Osteoblast (primary cell): ENCODE results near the gene PLEKHG4. TPM values are rescaled to one million over a fixed set of nuclear protein-coding genes. Genes with fewer than 3 reads are reported as not detected.

Experiments
- DNase-seq: peaks from one replicate; pipeline ENCODE4 v3.0.0; 2011; ENCODE audit warnings: low spot score, mixed read lengths; ENCODE audit not compliant: insufficient read length; ENCODE audit errors: missing footprints
- H2AFZ ChIP-seq: 2 replicates; pipeline ENCODE4 v1.6.0; 2011; ENCODE audit warnings: mild to moderate bottlenecking, low read length
- H3K27ac ChIP-seq: 2 replicates; pipeline ENCODE4 v1.5.1; 2011; ENCODE audit warnings: mild to moderate bottlenecking, low read depth, low read length, moderate library complexity
- H3K27me3 ChIP-seq: 2 replicates; pipeline ENCODE4 v1.6.0; 2012; ENCODE audit warnings: mild to moderate bottlenecking, control low read depth, inconsistent platforms, low read length, moderate library complexity; ENCODE audit not compliant: insufficient read depth
- H3K36me3 ChIP-seq: 2 replicates; pipeline ENCODE4 v1.5.1; 2011; ENCODE audit warnings: mild to moderate bottlenecking, low read length, control low read depth, moderate library complexity; ENCODE audit not compliant: insufficient read depth
- H3K4me1 ChIP-seq: 2 replicates; pipeline ENCODE4 v1.5.1; 2011; ENCODE audit warnings: mild to moderate bottlenecking, low read length, control low read depth, moderate library complexity; ENCODE audit not compliant: insufficient read depth
- H3K4me2 ChIP-seq: 2 replicates; pipeline ENCODE4 v1.6.0; 2011; ENCODE audit warnings: mild to moderate bottlenecking, low read length; ENCODE audit not compliant: insufficient read depth
- H3K4me3 ChIP-seq: fragments of 200-600 bp; sonication (generic); 3 replicates; pipeline ENCODE4 v1.5.1; 2012; ENCODE audit warnings: mild to moderate bottlenecking, low read length, inconsistent platforms; ENCODE audit not compliant: insufficient read depth
- H3K79me2 ChIP-seq: 2 replicates; pipeline ENCODE4 v1.6.0; 2012; ENCODE audit warnings: mild to moderate bottlenecking, low read length, control low read depth, inconsistent platforms; ENCODE audit not compliant: insufficient read depth
- H3K9me3 ChIP-seq: 2 replicates; pipeline ENCODE4 v1.5.1; 2011; ENCODE audit warnings: low read depth, low read length, control low read depth
- H4K20me1 ChIP-seq: 2 replicates; pipeline ENCODE4 v1.6.0; 2012; ENCODE audit warnings: mild to moderate bottlenecking, low read length, control low read depth; ENCODE audit not compliant: insufficient read depth
- total RNA-seq: library from RNA; depleted of rRNA; stranded (reverse); fragments of >200 nt; gene quantifications from 2 replicates; pipeline ENCODE4 v1.2.3, GENCODE V29; 2012
- TF ChIP-seq, protein P1 (sequence below): IDR thresholded peaks from 2 replicates; pipeline ENCODE4 v1.5.1; 2011; ENCODE audit warnings: mild to moderate bottlenecking, low read depth, low read length, moderate library complexity; ENCODE audit errors: extremely low read depth

Gene PLEKHG4
- total RNA-seq, 1 donor, result 41.6 TPM

DNA sequence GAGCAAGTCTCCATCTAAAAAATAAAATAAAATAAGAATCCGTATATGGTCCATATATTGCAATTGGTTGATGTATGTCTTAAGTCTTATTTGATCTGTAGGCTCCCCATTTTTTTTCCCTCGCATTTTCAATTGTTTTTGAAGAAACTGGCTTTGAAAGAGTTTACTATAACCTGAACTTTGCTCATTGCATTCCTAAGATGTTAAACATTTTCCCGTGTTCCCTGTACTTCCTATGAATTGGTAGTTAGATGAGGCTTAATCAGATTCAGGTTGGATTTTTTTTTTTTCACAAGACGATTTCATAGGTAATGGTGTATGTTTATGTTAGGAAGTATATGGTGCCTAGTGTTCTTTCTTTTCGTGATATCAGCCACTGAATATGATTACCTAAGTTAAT lies 50.6 kb downstream of the PLEKHG4 start:
- Histone ChIP-seq H3K4me2 (no peak overlapping the region), H3K79me2 (no peaks in the 10 kb centered on the region)

DNA sequence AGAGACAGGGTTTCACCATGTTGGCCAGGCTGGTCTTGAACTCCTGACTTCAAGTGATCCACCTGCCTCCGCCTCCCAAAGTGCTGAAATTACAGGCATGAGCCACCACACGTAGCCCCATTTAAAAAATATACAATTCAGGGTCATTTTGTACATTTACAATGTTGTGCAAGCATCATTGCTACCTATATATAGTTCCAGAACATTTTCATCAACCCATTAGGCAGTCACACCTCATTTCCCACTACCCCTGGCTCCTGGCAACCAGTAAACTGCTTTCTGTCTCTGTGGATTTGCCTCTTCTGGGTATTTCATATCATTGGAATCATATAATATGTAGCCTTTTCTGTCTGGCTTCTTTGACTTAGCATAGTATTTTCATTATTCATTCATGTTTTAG lies 54.0 kb downstream of the PLEKHG4 start:
- H3K79me2 ChIP-seq, result no peaks in the 10 kb centered on the region
- no peak for DNase-seq
- TF ChIP-seq, protein P1, sequence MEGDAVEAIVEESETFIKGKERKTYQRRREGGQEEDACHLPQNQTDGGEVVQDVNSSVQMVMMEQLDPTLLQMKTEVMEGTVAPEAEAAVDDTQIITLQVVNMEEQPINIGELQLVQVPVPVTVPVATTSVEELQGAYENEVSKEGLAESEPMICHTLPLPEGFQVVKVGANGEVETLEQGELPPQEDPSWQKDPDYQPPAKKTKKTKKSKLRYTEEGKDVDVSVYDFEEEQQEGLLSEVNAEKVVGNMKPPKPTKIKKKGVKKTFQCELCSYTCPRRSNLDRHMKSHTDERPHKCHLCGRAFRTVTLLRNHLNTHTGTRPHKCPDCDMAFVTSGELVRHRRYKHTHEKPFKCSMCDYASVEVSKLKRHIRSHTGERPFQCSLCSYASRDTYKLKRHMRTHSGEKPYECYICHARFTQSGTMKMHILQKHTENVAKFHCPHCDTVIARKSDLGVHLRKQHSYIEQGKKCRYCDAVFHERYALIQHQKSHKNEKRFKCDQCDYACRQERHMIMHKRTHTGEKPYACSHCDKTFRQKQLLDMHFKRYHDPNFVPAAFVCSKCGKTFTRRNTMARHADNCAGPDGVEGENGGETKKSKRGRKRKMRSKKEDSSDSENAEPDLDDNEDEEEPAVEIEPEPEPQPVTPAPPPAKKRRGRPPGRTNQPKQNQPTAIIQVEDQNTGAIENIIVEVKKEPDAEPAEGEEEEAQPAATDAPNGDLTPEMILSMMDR, result no peak

More for the DNA sequence above, 50.6 kb downstream of the PLEKHG4 start:
- Histone ChIP-seq H3K4me3 (no peak overlapping the region), H2AFZ (no peak overlapping the region), H3K36me3 (no peaks in the 10 kb centered on the region), H3K4me1 (peaks cover 9% of the 10 kb centered on the region), H3K27ac (no peak overlapping the region), H4K20me1 (no peaks in the 10 kb centered on the region), H3K27me3 (peaks cover 1% of the 10 kb centered on the region), H3K9me3 (no peaks in the 10 kb centered on the region)
- TF ChIP-seq, protein P1, result no peak
- no peak for DNase-seq

DNA sequence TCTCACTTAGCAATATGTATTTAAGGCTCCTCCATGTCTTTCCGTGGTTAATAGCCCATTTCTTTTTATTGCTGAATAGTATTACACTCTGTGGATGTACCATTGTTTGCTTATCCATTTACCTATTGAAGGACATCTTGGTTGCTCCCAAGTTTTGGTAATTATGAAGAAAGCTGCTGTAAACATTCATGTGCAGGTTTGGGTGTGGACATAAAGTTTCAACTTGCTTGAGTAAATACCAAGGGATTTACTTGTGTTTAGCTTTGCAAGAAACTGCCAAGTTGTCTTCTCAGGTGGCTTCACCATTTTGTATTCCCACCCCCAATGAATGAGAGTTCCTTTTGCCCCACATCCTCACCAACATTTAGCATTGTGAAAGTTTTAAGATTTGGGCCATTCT lies 56.8 kb downstream of the PLEKHG4 start:
- H3K9me3 ChIP-seq, result no peaks in the 10 kb centered on the region
- H3K36me3 ChIP-seq, result no peaks in the 10 kb centered on the region
- no peak overlapping the region for H3K27ac ChIP-seq
- H3K4me3 ChIP-seq, result no peak overlapping the region
- no peak overlapping the region for H3K4me2 ChIP-seq
- DNase-seq, result no peak
- TF ChIP-seq, protein P1, result no peak
- H4K20me1 ChIP-seq, result no peaks in the 10 kb centered on the region
- H3K4me1 ChIP-seq, result no peaks in the 10 kb centered on the region
- no peak overlapping the region for H2AFZ ChIP-seq
- no peaks in the 10 kb centered on the region for H3K79me2 ChIP-seq
- no peaks in the 10 kb centered on the region for H3K27me3 ChIP-seq

More for the DNA sequence above, 54.0 kb downstream of the PLEKHG4 start:
- H3K9me3 ChIP-seq, result no peaks in the 10 kb centered on the region
- H3K27ac ChIP-seq, result no peak overlapping the region
- no peaks in the 10 kb centered on the region for H3K36me3 ChIP-seq
- no peak overlapping the region for H2AFZ ChIP-seq
- no peak overlapping the region for H3K4me3 ChIP-seq
- H3K27me3 ChIP-seq, result no peaks in the 10 kb centered on the region
- H4K20me1 ChIP-seq, result no peaks in the 10 kb centered on the region
- H3K4me1 ChIP-seq, result peaks cover 4% of the 10 kb centered on the region
- H3K4me2 ChIP-seq, result no peak overlapping the region

DNA sequence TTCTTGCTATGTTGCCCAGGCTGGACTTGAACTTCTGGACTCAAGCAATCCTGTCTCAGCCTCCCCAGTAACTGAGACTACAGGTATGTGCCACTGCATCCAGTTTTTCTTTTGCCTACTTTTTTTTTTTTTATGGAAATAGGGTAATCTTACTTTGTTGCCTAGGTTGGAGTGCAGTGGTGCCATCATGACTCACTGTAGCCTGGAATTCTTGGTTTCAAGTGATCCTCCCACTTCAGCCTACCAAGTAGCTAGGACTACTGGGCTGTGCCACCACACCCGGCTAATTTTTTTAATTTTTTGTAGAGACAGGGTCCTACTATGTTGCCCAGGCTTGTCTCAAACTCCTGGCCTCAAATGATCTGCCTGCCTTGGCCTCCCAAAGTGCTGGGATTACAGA lies 57.3 kb downstream of the PLEKHG4 start:
- Histone ChIP-seq H4K20me1 (no peaks in the 10 kb centered on the region), H3K27ac (no peak overlapping the region), H3K4me3 (no peak overlapping the region), H2AFZ (no peak overlapping the region), H3K27me3 (no peaks in the 10 kb centered on the region), H3K79me2 (no peaks in the 10 kb centered on the region), H3K36me3 (no peaks in the 10 kb centered on the region), H3K9me3 (no peaks in the 10 kb centered on the region), H3K4me1 (no peaks in the 10 kb centered on the region), H3K4me2 (no peak overlapping the region)
- DNase-seq, result no peak
- TF ChIP-seq, protein P1, result no peak

Other genes starting within 250 kb of the PLEKHG4 start
- 13.8 and 17.1 TPM in 2 replicates for gene PHAF1, start 169.6 kb upstream of the PLEKHG4 start, total RNA-seq
- 54.8 and 58.6 TPM in 2 replicates for gene B3GNT9, start 128.5 kb upstream of the PLEKHG4 start, total RNA-seq
- 19.2 and 19.5 TPM in 2 replicates for gene TRADD, start 119.6 kb upstream of the PLEKHG4 start, total RNA-seq
- gene FBXL8, start 119.6 kb upstream of the PLEKHG4 start, total RNA-seq, result 12.7 and 15.6 TPM in 2 replicates
- 5.8 and 8.5 TPM in 2 replicates for gene HSF4, start 114.8 kb upstream of the PLEKHG4 start, total RNA-seq
- 9.1 and 10.9 TPM in 2 replicates for gene NOL3, start 109.0 kb upstream of the PLEKHG4 start, total RNA-seq
- 3.6 and 4.7 TPM in 2 replicates for gene MATCAP1, start 95.6 kb upstream of the PLEKHG4 start, total RNA-seq
- not detected in 2 replicates for gene EXOC3L1, start 89.4 kb upstream of the PLEKHG4 start, total RNA-seq
- gene E2F4, start 87.4 kb upstream of the PLEKHG4 start, total RNA-seq, result 51.9 and 56.5 TPM in 2 replicates
- gene ELMO3, start 80.4 kb upstream of the PLEKHG4 start, total RNA-seq, result 0.29 and 0.36 TPM in 2 replicates
- gene TMEM208, start 52.4 kb upstream of the PLEKHG4 start, total RNA-seq, result 22.4 and 25.3 TPM in 2 replicates
- gene FHOD1, start 32.1 kb upstream of the PLEKHG4 start, total RNA-seq, result 27.4 and 28.2 TPM in 2 replicates
- gene SLC9A5, start 30.6 kb upstream of the PLEKHG4 start, total RNA-seq, result 2.9 and 3.6 TPM in 2 replicates
- not detected in 2 replicates for gene KCTD19, start 47.2 kb downstream of the PLEKHG4 start, total RNA-seq
- gene LRRC36, start 47.3 kb downstream of the PLEKHG4 start, total RNA-seq, result not detected in 2 replicates
- 0.59 and 0.72 TPM in 2 replicates for gene TPPP3, start 114.0 kb downstream of the PLEKHG4 start, total RNA-seq
- gene ZDHHC1, start 136.9 kb downstream of the PLEKHG4 start, total RNA-seq, result 9.0 and 13.3 TPM in 2 replicates
- gene HSD11B2, start 151.6 kb downstream of the PLEKHG4 start, total RNA-seq, result not detected in 2 replicates
- 146 and 158 TPM in 2 replicates for gene ATP6V0D1, start 201.6 kb downstream of the PLEKHG4 start, total RNA-seq
- gene AGRP, start 204.0 kb downstream of the PLEKHG4 start, total RNA-seq, result not detected in 2 replicates
- 36.6 and 38.0 TPM in 2 replicates for gene RIPOR1, start 249.3 kb downstream of the PLEKHG4 start, total RNA-seq